GM13977 (cell line): Measurements from ENCODE around the gene CDK6.

ENCODE experiments used
- DNase-seq: peaks from one replicate; pipeline ENCODE4 v3.0.0; 2012; ENCODE audit warnings: low spot score
- in situ Hi-C: fragments of 300-500 bp; cut with MboI; formaldehyde crosslinking; loops from one replicate; pipeline ENCODE4 v1.12.0; 2022; ENCODE audit warnings: low sequenced_read_pairs, low pct_unique_long_range_greater_than_20kb, mixed read lengths, inconsistent platforms; ENCODE audit not compliant: unreplicated experiment
- TF ChIP-seq, protein P1 (sequence below): IDR thresholded peaks from 2 replicates; pipeline ENCODE4 v1.5.1; 2012; ENCODE audit warnings: mild to moderate bottlenecking, control low read depth; ENCODE audit not compliant: insufficient read depth; ENCODE audit errors: extremely low read depth, missing control alignments

The CDK6 gene

DNA sequence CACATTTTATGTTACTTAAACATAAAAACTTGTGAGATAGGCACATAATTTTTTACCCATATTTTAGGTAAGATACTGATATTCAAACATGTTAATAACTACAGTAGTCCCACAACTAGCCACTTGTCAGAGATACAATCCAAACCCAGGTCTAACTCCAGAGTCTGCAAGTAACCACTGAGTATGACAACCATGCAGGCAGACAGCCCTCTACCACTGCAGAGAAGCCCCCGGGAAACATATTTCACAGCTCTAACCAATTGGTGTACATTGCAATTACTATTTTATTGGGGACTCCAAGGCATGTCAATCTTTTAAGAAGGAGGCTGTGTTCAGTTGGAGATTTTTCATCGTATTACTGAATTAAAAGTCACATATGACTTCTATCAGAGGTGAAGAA is 139.0 kb downstream of the CDK6 start:
- TF ChIP-seq, protein P1, sequence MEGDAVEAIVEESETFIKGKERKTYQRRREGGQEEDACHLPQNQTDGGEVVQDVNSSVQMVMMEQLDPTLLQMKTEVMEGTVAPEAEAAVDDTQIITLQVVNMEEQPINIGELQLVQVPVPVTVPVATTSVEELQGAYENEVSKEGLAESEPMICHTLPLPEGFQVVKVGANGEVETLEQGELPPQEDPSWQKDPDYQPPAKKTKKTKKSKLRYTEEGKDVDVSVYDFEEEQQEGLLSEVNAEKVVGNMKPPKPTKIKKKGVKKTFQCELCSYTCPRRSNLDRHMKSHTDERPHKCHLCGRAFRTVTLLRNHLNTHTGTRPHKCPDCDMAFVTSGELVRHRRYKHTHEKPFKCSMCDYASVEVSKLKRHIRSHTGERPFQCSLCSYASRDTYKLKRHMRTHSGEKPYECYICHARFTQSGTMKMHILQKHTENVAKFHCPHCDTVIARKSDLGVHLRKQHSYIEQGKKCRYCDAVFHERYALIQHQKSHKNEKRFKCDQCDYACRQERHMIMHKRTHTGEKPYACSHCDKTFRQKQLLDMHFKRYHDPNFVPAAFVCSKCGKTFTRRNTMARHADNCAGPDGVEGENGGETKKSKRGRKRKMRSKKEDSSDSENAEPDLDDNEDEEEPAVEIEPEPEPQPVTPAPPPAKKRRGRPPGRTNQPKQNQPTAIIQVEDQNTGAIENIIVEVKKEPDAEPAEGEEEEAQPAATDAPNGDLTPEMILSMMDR: no peak
- in situ Hi-C loops: loop anchor here (10.0 kb wide), 1 partner anchor 357 kb away; no protein-coding TSS in a partner anchor
- DNase-seq: no peak

DNA sequence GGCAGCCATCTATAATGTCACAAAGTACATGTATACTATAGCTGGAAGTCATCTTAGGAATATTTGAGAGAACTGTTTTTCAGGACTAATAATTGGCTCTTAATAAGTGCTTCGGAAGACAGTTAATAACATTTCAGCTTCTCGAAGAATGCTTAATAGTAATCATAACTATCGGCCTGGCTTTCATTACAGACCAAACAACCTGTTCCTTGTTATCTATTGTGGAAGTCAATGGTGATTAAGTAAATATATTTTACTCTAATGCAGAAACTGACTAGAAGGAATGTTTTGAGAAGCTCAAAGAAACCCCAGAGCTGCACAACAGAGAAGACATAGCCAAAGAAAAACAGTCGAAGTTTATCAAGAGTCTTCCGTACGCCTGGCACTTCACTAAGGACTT is 139.4 kb downstream of the CDK6 start:
- TF ChIP-seq, protein P1: no peak
- in situ Hi-C loops: loop anchor here (10.0 kb wide), 1 partner anchor 358 kb away; no protein-coding TSS in a partner anchor
- DNase-seq: no peak

DNA sequence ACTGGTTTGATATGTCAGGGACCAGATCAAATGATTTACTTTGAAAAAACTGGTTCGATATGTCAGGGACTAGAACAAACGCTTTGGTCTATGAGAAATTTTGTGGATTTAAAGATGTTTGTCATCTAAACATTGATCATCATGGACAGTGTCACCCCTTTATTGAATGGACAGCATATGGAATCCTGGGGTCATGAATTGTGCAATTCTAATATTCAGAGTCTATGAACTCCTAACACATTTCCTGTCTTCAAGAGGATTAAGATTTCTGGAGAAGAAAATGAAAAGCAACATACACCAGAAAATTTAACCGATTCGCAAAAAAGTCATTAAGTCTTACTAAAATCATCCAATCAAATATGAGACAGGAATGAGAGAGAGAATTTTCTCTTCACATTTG is 139.8 kb downstream of the CDK6 start:
- TF ChIP-seq, protein P1: no peak
- DNase-seq: no peak
- in situ Hi-C loops: loop anchor here (10.0 kb wide), 1 partner anchor 358 kb away; no protein-coding TSS in a partner anchor

DNA sequence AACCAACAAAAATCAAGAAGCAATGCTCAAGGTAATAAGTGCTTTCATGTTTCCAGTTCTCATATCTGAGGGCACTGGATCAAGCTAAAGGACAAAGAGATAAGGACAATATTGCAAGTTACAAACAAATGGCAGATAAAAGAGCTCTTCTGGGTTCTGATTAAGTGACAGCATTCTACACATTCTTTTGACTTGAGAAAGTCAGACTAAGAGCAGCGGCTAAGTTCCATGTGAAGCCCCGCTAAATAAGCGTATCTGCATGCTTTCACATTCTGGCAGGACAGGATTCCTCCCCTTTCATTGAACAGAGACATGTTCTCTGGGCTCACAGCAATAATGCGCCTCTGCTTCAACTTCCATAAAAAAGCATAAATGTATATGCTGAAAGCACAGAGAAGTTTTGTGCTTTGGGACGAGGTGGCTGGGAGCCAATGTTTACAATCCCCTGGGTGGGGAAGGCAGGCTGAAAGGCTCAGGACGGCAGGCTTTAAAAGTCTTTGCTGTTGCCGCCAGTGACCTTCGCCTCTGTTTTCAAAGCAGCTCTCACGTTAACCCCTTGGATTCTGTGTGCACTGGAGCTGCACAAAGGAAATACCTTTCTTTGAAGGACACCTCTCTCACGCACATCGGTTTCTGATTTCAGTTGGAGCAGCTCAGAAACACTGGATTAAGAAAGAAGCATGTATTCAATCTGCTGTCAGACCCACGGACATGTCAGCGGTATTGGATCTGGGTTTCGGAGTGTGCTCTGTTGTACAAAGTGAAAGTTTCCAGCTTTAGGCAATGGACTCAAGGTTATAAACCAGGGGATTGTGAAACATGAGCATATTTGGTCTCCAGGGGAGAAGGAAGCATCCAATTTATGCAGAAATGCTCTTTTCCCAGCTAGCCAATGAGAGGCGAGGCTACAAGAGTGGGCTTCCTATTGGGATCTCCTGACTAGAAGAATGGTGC is 140.8 kb downstream of the CDK6 start:
- in situ Hi-C loops: loop anchor here (10.0 kb wide), 1 partner anchor 359 kb away; no protein-coding TSS in a partner anchor
- DNase-seq: no peak

DNA sequence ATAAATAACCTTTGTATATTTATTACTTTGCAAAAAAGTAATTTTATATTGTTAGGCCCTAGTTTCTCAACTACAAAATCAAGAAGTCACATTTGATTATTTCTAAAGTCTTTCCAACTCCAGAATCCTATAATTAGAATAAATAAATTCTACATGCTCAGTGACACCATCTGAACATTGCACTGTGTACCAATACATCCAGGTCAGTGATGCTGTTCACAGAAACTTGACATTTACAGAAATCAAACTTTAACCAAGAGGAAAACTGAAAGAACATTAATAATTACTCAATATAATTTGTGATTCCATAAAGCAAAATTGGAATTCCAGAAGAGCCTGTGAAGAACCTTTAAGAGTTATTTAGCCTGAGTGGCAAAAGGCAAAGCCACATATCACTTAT is 142.2 kb downstream of the CDK6 start:
- DNase-seq: no peak
- TF ChIP-seq, protein P1: no peak
- in situ Hi-C loops: loop anchor here (5.0 to 10.0 kb wide), 2 partner anchors 138 to 361 kb away; no protein-coding TSS in a partner anchor

More for the DNA sequence above, 140.8 kb downstream of the CDK6 start:
- TF ChIP-seq, protein P1: no peak

DNA sequence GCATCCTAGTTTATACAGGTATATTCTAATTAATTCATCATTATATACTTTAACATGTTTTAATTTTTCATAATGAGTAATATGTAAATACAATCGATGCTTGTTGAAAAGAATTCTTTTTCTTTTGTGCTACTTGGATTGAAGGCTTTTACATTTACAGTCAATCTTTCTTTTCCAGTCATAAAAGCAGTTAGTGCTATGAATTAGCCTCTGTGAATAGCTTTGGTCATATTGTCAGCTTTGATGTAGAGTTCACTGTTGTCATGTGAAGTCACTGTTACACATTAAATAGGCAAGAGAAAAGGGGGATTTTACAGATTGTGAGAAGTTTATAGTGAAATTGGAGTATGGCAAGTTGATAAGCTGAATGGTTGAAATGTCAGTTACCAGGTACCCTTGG is 142.9 kb downstream of the CDK6 start:
- TF ChIP-seq, protein P1: no peak
- no peak for DNase-seq
- in situ Hi-C loops: loop anchor here (5.0 to 10.0 kb wide), 2 partner anchors 139 to 361 kb away; no protein-coding TSS in a partner anchor
